ENCODE measurements around the gene ZNF385D. TPM values are rescaled to one million over a fixed set of nuclear protein-coding genes. Genes with fewer than 3 reads are reported as not detected.

Gene ZNF385D
- total RNA-seq, 1 donor from 2014 or later = 32.0 TPM

- peaks cover 0 to 4% of the 10 kb centered on the region in 2 donors for H3K4me1 ChIP-seq
- H3K27me3 ChIP-seq = no peaks in the 10 kb centered on the region
- H3K36me3 ChIP-seq = no peaks in the 10 kb centered on the region
- peak overlapping the region; percentile 78 to 85 for H3K27ac ChIP-seq
- intact Hi-C loops (cut with DNase I) = loop anchor here (1.0 to 10.0 kb wide), 5 partner anchors 142 to 1567 kb away; partner anchors contain the start of gene SGO1
- H3K4me3 ChIP-seq = peak overlapping the region; percentile 66 to 75
- DNase-seq (ENCODE audit: low spot score in 2 of 2) = no peak
- no peaks in the 10 kb centered on the region for H3K9me3 ChIP-seq
- TF ChIP-seq CTCF (IDR thresholded peaks at IDR 0.05) = no peak
Observed at GRCh38 chr3:21751886-21752285, 876 bp upstream of the ZNF385D start.

GRCh38 chr3:21750080-21750696 lies 822 bp downstream of the ZNF385D start:
- peak overlapping the region; percentile 66 to 75 for H3K4me3 ChIP-seq
- peak overlapping the region; percentile 78 to 85 for H3K27ac ChIP-seq
- peaks cover 0 to 5% of the 10 kb centered on the region in 2 donors for H3K4me1 ChIP-seq
- no peak for DNase-seq (ENCODE audit: low spot score in 2 of 2)
- intact Hi-C loops (cut with DNase I) = loop anchor here (5.0 to 10.0 kb wide), 4 partner anchors 173 to 1565 kb away; partner anchors contain the start of gene SGO1
- no peaks in the 10 kb centered on the region for H3K9me3 ChIP-seq
- H3K36me3 ChIP-seq = no peaks in the 10 kb centered on the region
- TF ChIP-seq CTCF (IDR thresholded peaks at IDR 0.05) = no peak
- H3K27me3 ChIP-seq = no peaks in the 10 kb centered on the region

GRCh38 chr3:21747966-21748555 lies 2.9 kb downstream of the ZNF385D start:
- Histone ChIP-seq H3K27ac (peak overlapping the region; percentile 78 to 85), H3K9me3 (no peaks in the 10 kb centered on the region), H3K4me3 (peak overlapping the region; percentile 66 to 75), H3K36me3 (no peaks in the 10 kb centered on the region), H3K27me3 (no peaks in the 10 kb centered on the region), H3K4me1 (peaks cover 0 to 10% of the 10 kb centered on the region in 2 donors)
- TF ChIP-seq CTCF (IDR thresholded peaks at IDR 0.05) = no peak
- DNase-seq (ENCODE audit: low spot score in 2 of 2) = no peak
- intact Hi-C loops (cut with DNase I) = loop anchor here (5.0 to 10.0 kb wide), 4 partner anchors 41 to 303 kb away; no protein-coding TSS in a partner anchor

- no peak for TF ChIP-seq CTCF (IDR thresholded peaks at IDR 0.05)
- Histone ChIP-seq H3K27ac (peak overlapping the region; percentile 78 to 85), H3K4me3 (peak overlapping the region; percentile 66 to 75), H3K27me3 (no peaks in the 10 kb centered on the region), H3K9me3 (no peaks in the 10 kb centered on the region), H3K36me3 (no peaks in the 10 kb centered on the region), H3K4me1 (peaks cover 0 to 12% of the 10 kb centered on the region in 2 donors)
- DNase-seq (ENCODE audit: low spot score in 2 of 2) = no peak
- intact Hi-C loops (cut with DNase I) = loop anchor here (5.0 to 10.0 kb wide), 4 partner anchors 40 to 303 kb away; no protein-coding TSS in a partner anchor
Observed at GRCh38 chr3:21747376-21747775, 3.6 kb downstream of the ZNF385D start.

GRCh38 chr3:21745966-21746365 lies 5.0 kb downstream of the ZNF385D start:
- H3K4me3 ChIP-seq = peak overlapping the region; percentile 41 to 75
- peak overlapping the region; percentile 78 to 85 for H3K27ac ChIP-seq
- no peaks in the 10 kb centered on the region for H3K36me3 ChIP-seq
- no peaks in the 10 kb centered on the region for H3K27me3 ChIP-seq
- no peak for TF ChIP-seq CTCF (IDR thresholded peaks at IDR 0.05)
- DNase-seq (ENCODE audit: low spot score in 2 of 2) = no peak
- H3K4me1 ChIP-seq = peaks cover 0 to 10% of the 10 kb centered on the region in 2 donors
- no peaks in the 10 kb centered on the region for H3K9me3 ChIP-seq
- intact Hi-C loops (cut with DNase I) = loop anchor here (2.0 to 10.0 kb wide), 5 partner anchors 27 to 301 kb away; no protein-coding TSS in a partner anchor
